Measurements from ENCODE around the gene ANTXR1. TPM values are rescaled to one million over a fixed set of nuclear protein-coding genes. Genes with fewer than 3 reads are reported as not detected.

The ANTXR1 gene
- total and polyA plus RNA-seq, 2 donors (not counting 1 experiment from before 2014, with no cell fraction given) = 44.6 to 101 TPM

GRCh38 chr2:69275490-69275889, 262.5 kb downstream of the ANTXR1 start:
- no peak overlapping the region for H3K27ac ChIP-seq (ENCODE audit: insufficient read depth, low read length)

GRCh38 chr2:69278366-69278765, 265.4 kb downstream of the ANTXR1 start:
- no peaks in the 10 kb centered on the region for H3K27me3 ChIP-seq (ENCODE audit: control insufficient read depth, insufficient read depth, low read length)
- no peak for TF ChIP-seq CTCF (conservative IDR thresholded peaks at IDR 0.05 in 1 of 2, IDR thresholded peaks at IDR 0.05 in 1 of 2; ENCODE audit: low read depth in 1 of 2, low read length in 2 of 2)
- no peak for TF ChIP-seq EZH2 (IDR thresholded peaks at IDR 0.05; ENCODE audit: low read length, missing control alignments)
- no peaks in the 10 kb centered on the region for H4K20me1 ChIP-seq (ENCODE audit: control insufficient read depth, extremely low read depth, insufficient read depth, low read length)
- H3K4me1 ChIP-seq (ENCODE audit: control insufficient read depth, extremely low read depth, insufficient read depth, low read length) = no peaks in the 10 kb centered on the region
- H3K27ac ChIP-seq (ENCODE audit: insufficient read depth, low read length) = no peak overlapping the region
- H3K9me3 ChIP-seq (ENCODE audit: control insufficient read depth, insufficient read depth, low read depth, low read length) = no peaks in the 10 kb centered on the region
- no peak overlapping the region for H3K9ac ChIP-seq (ENCODE audit: insufficient read depth, low read length)
- H3K79me2 ChIP-seq (ENCODE audit: control insufficient read depth, insufficient read depth, low read length) = no peaks in the 10 kb centered on the region
- no peak overlapping the region for H2AFZ ChIP-seq (ENCODE audit: low read length)
- H3K36me3 ChIP-seq (ENCODE audit: control insufficient read depth, insufficient read depth, low read length) = no peaks in the 10 kb centered on the region
- peak; percentile 23 to 68 for DNase-seq (ENCODE audit: low read depth in 2 of 2)
- no peak overlapping the region for H3K4me3 ChIP-seq (replicated peaks in 1 of 4; ENCODE audit: control extremely low read depth in 1 of 4, insufficient read depth in 1 of 4, low read depth in 3 of 4, low read length in 4 of 4)
- H3K4me2 ChIP-seq (ENCODE audit: extremely low read depth, insufficient read depth, low read length) = no peak overlapping the region

More at GRCh38 chr2:69275490-69275889, 262.5 kb downstream of the ANTXR1 start:
- H3K9me3 ChIP-seq (ENCODE audit: control insufficient read depth, insufficient read depth, low read depth, low read length) = no peaks in the 10 kb centered on the region
- H2AFZ ChIP-seq (ENCODE audit: low read length) = no peak overlapping the region
- H4K20me1 ChIP-seq (ENCODE audit: control insufficient read depth, extremely low read depth, insufficient read depth, low read length) = no peaks in the 10 kb centered on the region
- H3K79me2 ChIP-seq (ENCODE audit: control insufficient read depth, insufficient read depth, low read length) = no peaks in the 10 kb centered on the region
- H3K4me2 ChIP-seq (ENCODE audit: extremely low read depth, insufficient read depth, low read length) = no peak overlapping the region
- H3K4me1 ChIP-seq (ENCODE audit: control insufficient read depth, extremely low read depth, insufficient read depth, low read length) = no peaks in the 10 kb centered on the region
- no peak overlapping the region for H3K9ac ChIP-seq (ENCODE audit: insufficient read depth, low read length)
- no peaks in the 10 kb centered on the region for H3K36me3 ChIP-seq (ENCODE audit: control insufficient read depth, insufficient read depth, low read length)
- no peak overlapping the region for H3K4me3 ChIP-seq (replicated peaks in 1 of 4; ENCODE audit: control extremely low read depth in 1 of 4, insufficient read depth in 1 of 4, low read depth in 3 of 4, low read length in 4 of 4)
- TF ChIP-seq EZH2 (IDR thresholded peaks at IDR 0.05; ENCODE audit: low read length, missing control alignments) (no peak), CTCF (conservative IDR thresholded peaks at IDR 0.05 in 1 of 2, IDR thresholded peaks at IDR 0.05 in 1 of 2; ENCODE audit: low read depth in 1 of 2, low read length in 2 of 2) (no peak)
- no peak for DNase-seq (ENCODE audit: low read depth in 2 of 2)
- H3K27me3 ChIP-seq (ENCODE audit: control insufficient read depth, insufficient read depth, low read length) = no peaks in the 10 kb centered on the region

- DNase-seq (ENCODE audit: low read depth in 2 of 2) = no peak
- Histone ChIP-seq H3K9ac (ENCODE audit: insufficient read depth, low read length) (no peak overlapping the region), H3K27me3 (ENCODE audit: control insufficient read depth, insufficient read depth, low read length) (no peaks in the 10 kb centered on the region), H3K4me2 (ENCODE audit: extremely low read depth, insufficient read depth, low read length) (no peak overlapping the region), H3K4me3 (replicated peaks in 1 of 4; ENCODE audit: control extremely low read depth in 1 of 4, insufficient read depth in 1 of 4, low read depth in 3 of 4, low read length in 4 of 4) (no peak overlapping the region), H3K9me3 (ENCODE audit: control insufficient read depth, insufficient read depth, low read depth, low read length) (no peaks in the 10 kb centered on the region), H2AFZ (ENCODE audit: low read length) (no peak overlapping the region), H3K4me1 (ENCODE audit: control insufficient read depth, extremely low read depth, insufficient read depth, low read length) (no peaks in the 10 kb centered on the region), H3K27ac (ENCODE audit: insufficient read depth, low read length) (no peak overlapping the region), H3K36me3 (ENCODE audit: control insufficient read depth, insufficient read depth, low read length) (no peaks in the 10 kb centered on the region), H4K20me1 (ENCODE audit: control insufficient read depth, extremely low read depth, insufficient read depth, low read length) (no peaks in the 10 kb centered on the region), H3K79me2 (ENCODE audit: control insufficient read depth, insufficient read depth, low read length) (no peaks in the 10 kb centered on the region)
- TF ChIP-seq EZH2 (IDR thresholded peaks at IDR 0.05; ENCODE audit: low read length, missing control alignments) (no peak), CTCF (conservative IDR thresholded peaks at IDR 0.05 in 1 of 2, IDR thresholded peaks at IDR 0.05 in 1 of 2; ENCODE audit: low read depth in 1 of 2, low read length in 2 of 2) (no peak)
These were observed 266.2 kb downstream of the ANTXR1 start for GRCh38 chr2:69279211-69279610.
